HG03457 (cell line): ENCODE results near the gene ZNF212.
"Not testable (repeated sequence)": the region's sequence is repeated elsewhere in the genome, so short reads cannot be mapped to it uniquely, and the experiment has no call there.

Experiments used
- ATAC-seq: cut with Tn5 transposase; IDR thresholded peaks from one replicate; pipeline ENCODE4 v1.9.1; 2021; ENCODE audit warnings: moderate number of reproducible peaks; ENCODE audit not compliant: unreplicated experiment

Gene ZNF212

GRCh38 chr7:149218469-149219420 lies 20.7 kb upstream of the ZNF212 start:
- no peak for ATAC-seq

DNA sequence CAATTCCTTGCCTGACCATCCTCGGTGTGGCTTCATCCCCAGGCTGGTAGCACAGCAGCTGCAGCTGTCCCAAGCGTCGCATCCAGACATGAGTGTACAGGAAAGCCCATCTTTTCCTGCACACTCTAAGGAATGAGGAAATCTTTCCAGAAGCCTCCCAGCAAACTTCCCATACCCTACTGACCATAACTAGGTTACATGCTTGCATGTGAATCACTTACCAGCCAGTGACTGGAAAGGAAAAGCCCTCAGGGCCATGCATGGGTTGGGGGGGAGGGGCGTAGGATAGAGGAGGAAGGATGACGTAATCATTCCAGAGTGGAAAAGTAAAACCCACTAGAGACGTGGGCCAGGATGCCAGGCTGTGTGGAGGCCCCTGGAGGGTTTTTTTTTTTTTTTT lies 18.9 kb upstream of the ZNF212 start:
- ATAC-seq, result no peak

DNA sequence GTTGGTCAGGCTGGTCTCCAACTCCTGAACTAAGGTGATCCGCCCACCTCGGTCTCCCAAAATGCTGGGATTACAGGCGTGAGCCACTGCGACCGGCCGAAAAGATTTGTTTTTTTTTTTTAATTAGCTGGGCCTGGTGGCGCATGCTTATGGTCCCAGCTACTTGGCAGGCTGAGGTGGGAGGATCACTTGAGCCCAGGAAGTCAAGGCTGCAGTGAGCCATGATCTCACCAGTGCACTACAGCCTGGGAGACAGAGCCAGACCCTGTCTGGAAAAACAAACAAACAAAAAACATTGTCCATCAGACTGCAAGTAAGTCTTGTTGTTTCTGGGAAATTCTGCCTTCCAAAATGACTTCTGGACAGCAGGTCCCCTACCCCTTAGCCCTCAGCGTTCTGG lies 16.3 kb upstream of the ZNF212 start:
- no peak for ATAC-seq

- ATAC-seq, result no peak
Measured at GRCh38 chr7:149223761-149224160, 15.7 kb upstream of the ZNF212 start.

DNA sequence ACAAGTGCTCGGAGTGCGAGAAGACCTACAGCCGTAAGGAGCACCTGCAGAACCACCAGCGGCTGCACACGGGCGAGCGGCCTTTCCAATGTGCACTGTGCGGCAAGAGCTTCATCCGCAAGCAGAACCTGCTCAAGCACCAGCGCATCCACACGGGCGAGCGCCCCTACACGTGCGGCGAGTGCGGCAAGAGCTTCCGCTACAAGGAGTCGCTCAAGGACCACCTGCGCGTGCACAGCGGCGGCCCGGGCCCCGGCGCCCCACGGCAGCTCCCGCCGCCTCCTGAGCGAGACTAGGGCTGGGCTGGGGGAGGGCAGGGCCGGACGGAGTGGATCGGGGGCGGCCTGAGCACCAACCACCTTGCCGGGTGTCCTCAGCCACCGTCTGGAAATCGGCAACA lies 15.1 kb upstream of the ZNF212 start:
- ATAC-seq, result no peak

DNA sequence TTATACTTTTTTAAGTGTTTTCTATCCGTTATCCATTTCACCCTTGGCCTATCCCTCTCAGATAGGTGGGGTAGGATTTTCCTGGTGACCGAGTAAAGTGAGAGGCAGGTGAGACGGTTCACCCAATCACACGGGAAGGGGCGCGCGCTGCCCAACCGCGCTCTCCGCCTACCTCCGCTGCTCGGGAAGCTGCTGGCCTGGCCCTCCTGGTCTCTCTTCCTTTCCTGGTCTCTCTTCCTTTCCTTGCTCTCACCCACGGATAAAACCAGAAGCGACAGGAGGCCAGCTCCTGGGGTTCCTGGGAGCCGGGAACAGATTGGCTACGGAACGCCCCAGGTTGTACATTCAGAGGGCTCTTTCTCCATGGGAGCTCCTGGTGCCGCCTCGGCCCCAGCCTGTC lies 14.3 kb upstream of the ZNF212 start:
- ATAC-seq, result no peak

GRCh38 chr7:149225656-149226055 lies 13.8 kb upstream of the ZNF212 start:
- no peak for ATAC-seq

DNA sequence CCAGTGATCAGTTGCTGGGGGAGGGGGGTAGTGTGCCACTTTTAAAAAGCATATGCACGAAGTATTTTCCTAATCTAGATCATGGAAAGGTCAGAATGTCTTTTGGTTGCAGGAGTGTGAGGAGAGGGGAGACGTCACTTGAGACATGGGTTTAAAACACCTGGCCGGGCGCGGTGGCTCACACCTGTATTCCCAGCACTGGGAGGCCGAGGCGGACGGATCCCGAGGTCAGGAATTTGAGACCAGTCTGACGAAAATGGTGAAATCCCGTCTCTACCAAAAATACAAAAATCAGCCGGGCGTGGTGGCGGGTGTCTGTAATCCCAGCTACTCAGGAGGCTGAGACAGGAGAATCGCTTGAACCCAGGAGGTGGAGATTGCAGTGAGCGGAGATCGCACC lies 13.1 kb upstream of the ZNF212 start:
- ATAC-seq, result not testable (repeated sequence)

DNA sequence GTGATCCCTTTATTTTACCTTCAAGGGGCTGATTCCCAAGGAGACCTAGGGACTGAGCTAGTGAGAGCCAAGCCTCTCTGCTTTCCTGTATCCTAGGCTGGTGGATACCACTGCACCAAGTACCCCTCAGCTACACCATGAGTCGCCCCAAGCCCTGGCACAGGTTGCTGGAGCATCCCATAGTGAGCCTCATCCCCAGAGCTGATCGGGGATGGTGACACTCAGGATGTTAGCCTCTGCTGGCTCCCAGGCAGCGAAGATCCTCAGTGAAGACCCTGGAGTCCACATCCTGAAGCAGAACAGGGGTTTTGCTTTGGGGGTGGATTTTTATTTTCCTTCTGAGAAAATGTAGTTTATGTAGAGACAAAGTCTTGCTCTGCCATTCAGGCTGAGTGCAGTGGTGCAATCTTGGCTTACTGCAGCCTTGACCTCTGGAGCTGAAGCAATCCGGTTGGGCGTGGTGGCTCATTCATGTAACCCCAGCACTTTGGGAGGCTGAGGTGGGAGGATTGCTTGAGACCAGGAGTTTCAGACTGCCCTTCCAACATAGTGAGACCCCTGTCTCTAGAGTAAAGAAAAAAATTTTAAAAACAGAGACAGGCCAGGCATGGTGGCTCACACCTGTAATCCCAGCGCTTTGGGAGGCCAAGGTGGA lies 12.5 kb upstream of the ZNF212 start:
- no peak for ATAC-seq

DNA sequence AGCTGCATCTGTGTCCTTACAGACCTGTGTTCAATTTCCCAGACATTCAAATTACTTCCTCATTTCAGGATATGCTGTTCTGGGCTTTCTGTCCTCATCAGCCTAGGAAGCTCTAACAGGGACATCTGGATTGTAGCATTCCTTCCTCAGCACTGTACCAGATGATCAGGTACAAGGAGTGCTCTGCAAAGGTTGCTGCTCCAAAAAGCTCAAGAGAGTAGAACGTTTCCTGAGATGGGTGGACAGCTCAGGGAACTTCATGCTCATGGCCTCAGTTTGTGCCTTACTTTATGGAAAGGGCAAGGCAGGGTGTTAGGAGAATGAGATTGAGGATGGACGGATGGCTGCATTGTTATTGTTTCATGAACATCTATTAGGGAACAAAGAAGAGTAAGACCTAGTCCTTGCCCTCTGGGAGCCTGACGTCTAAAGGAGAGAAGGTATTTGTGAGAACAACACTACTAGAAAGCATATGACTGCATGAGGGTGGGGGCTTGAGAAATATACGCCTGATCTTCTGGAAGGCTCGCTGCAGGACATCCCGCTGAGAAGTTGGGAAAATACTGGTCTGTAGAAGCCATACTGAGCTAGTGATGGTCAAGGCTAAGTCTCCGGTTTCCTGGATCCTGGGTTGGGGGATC lies 10.5 kb upstream of the ZNF212 start:
- ATAC-seq, result no peak

GRCh38 chr7:149229526-149229925 lies 9.9 kb upstream of the ZNF212 start:
- no peak for ATAC-seq

- ATAC-seq, result no peak
Measured at GRCh38 chr7:149232362-149232761, 7.1 kb upstream of the ZNF212 start.

- not testable (repeated sequence) for ATAC-seq
Measured at GRCh38 chr7:149233655-149234204, 5.7 kb upstream of the ZNF212 start.

DNA sequence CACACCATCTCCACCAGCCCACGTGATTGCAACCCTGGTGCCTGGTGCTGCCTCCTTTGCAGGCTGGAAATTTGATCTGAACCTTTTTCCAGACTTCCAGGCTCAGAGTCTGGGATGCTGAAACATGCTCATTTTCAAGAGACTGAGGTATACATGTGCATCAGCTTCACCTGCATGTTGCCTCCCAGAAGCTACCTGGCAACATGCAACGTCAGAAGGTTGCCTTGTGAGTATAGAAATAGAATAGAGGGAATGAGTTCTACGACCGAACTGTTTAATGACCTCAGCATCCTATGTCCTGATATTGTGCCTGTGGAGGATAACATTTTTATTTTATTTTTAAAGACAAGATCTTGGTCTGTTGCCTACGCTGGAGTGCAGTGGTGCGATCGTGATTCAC lies 1.9 kb upstream of the ZNF212 start:
- no peak for ATAC-seq

DNA sequence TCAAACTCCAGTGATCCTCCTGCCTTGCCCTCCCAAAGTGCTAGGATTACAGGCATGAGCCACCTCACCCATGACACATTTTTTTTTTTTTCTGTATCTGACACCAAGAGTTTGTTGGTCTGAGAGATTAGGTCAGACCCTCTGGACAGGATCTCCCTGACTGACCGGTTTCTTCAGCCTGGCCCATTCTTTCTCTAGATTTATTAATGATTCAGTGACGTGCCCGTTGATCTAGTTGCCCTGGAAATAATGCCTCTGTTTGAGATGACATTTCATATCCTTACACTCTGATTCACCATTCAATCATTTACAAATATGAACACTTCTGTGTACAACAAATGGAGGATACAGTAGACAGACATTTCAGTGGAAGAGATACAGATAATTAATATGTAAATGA lies 1.4 kb upstream of the ZNF212 start:
- no peak for ATAC-seq

DNA sequence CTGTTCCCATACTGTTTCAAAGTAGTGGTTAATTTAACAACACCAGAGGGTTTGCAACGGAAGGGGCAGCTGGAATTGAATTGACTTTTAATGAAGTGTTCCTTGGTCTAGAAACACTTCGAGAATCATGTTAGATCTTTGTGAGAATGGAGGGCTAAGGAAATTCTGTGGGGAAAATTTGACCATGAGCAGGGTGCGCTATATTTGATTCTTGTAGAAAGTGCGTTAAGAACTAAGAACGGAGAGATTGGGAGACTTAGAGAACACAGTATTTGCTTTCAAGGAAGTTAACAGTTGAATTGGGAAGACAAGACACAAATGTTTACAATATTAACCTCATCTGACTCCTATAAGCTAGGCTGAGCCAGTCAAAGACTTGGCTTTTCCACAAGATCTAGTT lies 1.2 kb downstream of the ZNF212 start:
- no peak for ATAC-seq

GRCh38 chr7:149241696-149242095 lies 2.2 kb downstream of the ZNF212 start:
- ATAC-seq, result no peak

GRCh38 chr7:149245244-149245643 lies 5.8 kb downstream of the ZNF212 start:
- ATAC-seq, result no peak

- no peak for ATAC-seq
Measured at GRCh38 chr7:149245744-149246143, 6.3 kb downstream of the ZNF212 start.

DNA sequence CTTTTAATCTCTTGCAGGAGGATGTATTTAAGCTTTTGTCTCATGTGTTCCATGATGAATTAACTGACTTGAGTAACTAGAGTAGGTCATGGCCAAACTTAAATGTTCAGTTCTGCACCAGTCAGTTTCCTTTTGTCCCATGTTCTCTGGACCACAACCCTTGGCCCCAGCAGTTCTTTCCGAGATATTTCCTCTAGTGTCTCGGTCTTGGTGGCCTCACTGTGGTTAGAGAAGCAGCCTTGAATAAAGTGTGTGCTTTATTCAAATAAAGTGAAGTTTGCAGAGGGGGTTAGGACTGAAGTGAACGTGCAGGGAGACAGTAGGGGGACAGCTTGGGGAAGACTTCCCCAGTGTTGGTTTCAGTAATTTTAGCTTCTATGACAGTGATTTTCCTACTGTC lies 9.3 kb downstream of the ZNF212 start:
- ATAC-seq, result no peak

- ATAC-seq, result not testable (repeated sequence)
Measured at GRCh38 chr7:149250151-149250550, 10.7 kb downstream of the ZNF212 start.
